GM10266 (cell line): ENCODE results near the gene HSD17B3.
"Not testable (repeated sequence)": the region's sequence is repeated elsewhere in the genome, so short reads cannot be mapped to it uniquely, and the experiment has no call there.

Experiments
- DNase-seq: peaks from one replicate; pipeline ENCODE4 v3.0.0; 2012; ENCODE audit errors: extremely low spot score
- CTCF ChIP-seq: IDR thresholded peaks from 2 replicates; pipeline ENCODE4 v1.5.1; 2012; ENCODE audit warnings: mild to moderate bottlenecking, low read depth; ENCODE audit not compliant: control insufficient read depth, insufficient read depth; ENCODE audit errors: missing control alignments

Gene HSD17B3

GRCh38 chr9:96340707-96341106, 38.7 kb upstream of the HSD17B3 start:
- DNase-seq: no peak

GRCh38 chr9:96338299-96338698, 36.3 kb upstream of the HSD17B3 start:
- TF ChIP-seq CTCF: no peak

More at GRCh38 chr9:96340707-96341106, 38.7 kb upstream of the HSD17B3 start:
- TF ChIP-seq CTCF: no peak

GRCh38 chr9:96333958-96334357, 32.0 kb upstream of the HSD17B3 start:
- TF ChIP-seq CTCF: no peak
- DNase-seq: no peak

More at GRCh38 chr9:96338299-96338698, 36.3 kb upstream of the HSD17B3 start:
- DNase-seq: no peak

- no peak for DNase-seq
Observed at GRCh38 chr9:96331236-96331947, 29.4 kb upstream of the HSD17B3 start.

GRCh38 chr9:96327694-96328352, 25.8 kb upstream of the HSD17B3 start:
- TF ChIP-seq CTCF: peak; percentile 72

More at GRCh38 chr9:96331236-96331947, 29.4 kb upstream of the HSD17B3 start:
- no peak for TF ChIP-seq CTCF

GRCh38 chr9:96323169-96323568, 21.2 kb upstream of the HSD17B3 start:
- no peak for DNase-seq
- TF ChIP-seq CTCF: no peak

More at GRCh38 chr9:96327694-96328352, 25.8 kb upstream of the HSD17B3 start:
- peak; percentile 51 for DNase-seq

- DNase-seq: not testable (repeated sequence)
Observed at GRCh38 chr9:96322736-96323135, 20.8 kb upstream of the HSD17B3 start.

GRCh38 chr9:96322210-96322609, 20.2 kb upstream of the HSD17B3 start:
- DNase-seq: not testable (repeated sequence)
